ENCODE data around the gene GPR37L1.

Gene GPR37L1

GRCh38 chr1:202154148-202154765 is 31.5 kb downstream of the GPR37L1 start:
- no peak for DNase-seq

DNA sequence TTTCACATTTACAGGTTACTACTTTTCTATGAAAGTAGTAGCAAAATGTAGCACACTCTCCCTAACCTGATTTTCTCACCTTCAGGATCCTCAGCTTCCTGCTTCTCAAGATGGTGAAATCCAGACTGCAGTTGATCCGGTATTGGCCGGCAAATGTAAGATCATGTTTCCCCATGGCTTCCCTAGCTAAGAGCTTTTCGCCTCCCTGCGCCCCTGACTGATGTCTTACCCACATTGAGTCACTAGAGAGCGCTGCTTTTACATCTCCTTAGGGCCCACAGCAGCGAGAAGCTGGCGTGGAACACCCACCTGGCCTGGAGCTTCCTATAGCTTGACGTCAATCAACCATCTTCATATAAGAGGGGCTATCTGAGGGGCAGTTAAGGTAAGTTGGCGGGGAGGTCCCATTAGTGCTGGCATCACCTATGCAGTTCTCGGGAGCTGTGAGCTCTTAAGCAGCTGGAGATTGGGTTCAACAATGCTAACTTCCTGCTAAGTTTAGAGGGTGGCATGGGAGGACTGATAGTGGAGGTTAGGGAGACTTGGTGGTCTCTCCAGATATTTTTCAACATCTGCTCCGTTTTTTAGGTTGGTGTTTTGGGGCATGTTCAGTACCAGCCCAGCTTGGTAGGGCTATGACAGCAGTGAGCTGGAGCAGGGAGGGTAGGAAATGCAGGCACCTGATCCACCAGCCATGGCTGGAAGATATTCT is 32.2 kb downstream of the GPR37L1 start:
- DNase-seq, result peak in 16 of 58 donors; percentile 9 to 45 (median 22)

- peak in 2 of 58 donors; percentile 17 to 52 for DNase-seq
These were observed 32.8 kb downstream of the GPR37L1 start for GRCh38 chr1:202155478-202156021.

DNA sequence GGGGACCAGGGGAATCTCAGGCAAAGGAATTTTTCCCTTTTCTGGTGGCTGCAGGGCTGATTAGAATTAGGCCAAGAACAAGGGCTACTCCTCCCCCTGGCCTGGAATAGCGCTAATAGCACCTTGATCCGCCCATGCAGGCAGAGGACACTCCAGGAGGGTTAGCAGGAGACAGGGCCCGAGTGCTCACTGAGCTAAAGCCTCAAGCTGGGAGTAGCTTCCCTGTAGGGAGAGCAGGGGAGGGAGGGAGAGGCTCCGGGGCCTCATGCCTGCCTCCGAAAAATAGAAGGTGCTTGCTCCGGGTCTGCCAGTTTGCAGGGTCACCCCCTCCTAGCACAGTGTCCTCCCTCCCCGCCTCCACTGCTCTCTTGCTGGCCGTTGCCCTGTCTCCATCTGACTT is 33.9 kb downstream of the GPR37L1 start:
- DNase-seq, result no peak

DNA sequence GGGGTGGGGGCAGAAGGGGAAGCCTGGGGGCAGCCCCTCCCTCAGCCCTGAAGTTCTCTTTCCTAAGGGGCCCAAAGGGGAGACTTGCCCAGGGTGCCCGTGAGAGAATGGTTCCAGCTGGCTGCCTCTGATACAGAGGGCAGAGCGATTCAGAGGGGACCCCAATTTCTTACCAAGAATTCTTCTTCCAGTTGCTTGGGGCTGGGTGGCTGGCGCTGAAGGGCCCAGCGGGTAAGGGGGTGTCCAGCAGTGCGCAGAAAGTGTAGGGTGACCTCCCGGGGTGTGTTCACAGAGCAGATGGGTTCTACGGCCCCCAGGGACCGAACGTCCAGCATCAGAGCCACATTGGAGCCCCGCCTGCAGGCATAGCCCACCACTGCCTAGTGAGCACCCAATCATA is 35.2 kb downstream of the GPR37L1 start:
- DNase-seq, result no peak

DNA sequence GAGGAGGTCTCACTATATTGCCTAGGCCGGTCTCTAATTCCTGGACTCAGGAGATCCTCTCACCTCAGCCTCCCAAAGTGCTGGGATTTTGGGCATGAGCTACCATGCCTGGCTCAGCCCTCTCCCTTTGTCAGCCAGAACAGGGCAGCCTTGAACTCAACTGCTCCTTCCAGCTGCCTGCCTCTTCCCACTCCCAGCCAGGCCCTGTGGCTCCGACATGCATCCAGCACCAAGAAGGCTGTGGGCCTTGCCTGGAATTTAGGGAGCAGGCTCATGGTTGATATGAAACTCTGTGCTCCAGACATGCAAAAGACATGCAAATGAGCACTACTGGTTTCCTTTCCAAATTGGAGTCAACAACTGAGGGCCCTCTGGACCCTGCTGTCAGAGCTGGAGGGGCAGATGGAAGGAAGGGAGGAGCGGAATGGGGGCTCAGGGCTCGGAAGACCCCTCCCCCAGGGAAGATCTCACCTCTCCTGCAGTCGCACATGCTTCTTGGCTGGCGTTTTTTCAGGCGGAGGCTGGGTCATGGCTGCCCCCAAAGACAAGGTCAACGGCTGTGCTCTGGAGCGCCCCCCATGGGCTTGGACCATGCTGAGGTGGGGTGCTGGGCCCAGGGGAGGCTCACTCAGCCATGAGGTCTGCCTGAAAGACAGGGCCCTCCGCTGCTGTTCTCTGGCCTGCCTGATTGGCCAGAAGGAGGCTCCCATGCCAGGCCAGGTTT is 36.3 kb downstream of the GPR37L1 start:
- DNase-seq, result no peak

- DNase-seq, result no peak
These were observed 37.0 kb downstream of the GPR37L1 start for GRCh38 chr1:202159534-202160371.

DNA sequence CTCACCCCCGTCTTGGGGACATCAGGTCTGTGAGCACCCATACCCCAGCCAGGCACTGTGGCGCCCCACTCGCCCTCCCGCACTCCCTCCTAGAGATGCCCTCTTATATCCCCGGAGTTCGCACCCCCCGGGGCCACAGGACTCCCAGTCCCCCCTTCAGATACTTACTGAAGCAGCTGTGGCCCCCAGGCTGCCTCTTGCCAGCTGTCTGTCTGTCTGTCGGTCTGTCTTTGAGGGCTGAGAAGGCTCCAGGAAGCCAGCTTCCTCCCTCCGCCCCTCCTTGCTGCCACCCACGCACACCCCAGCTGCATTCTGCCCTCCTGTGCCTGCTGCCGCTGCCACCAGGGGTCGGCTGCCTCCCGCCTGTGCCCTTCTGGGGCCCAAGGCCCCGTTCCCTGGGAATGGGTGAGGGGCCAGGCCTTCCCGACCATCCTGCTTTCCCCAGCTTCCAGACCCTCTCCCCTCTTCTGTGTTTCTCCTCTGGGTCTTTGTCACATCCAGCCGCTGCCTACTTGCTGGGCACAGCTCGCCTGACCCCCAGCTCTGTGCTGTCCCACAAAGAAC is 37.7 kb downstream of the GPR37L1 start, which contains the start of gene PTPN7:
Gene PTPN7, minus strand, starts transcription at position 226 of the 564 bp plus-strand sequence. CDS start 1,200 bp downstream, outside the sequence.
- no peak for DNase-seq

DNA sequence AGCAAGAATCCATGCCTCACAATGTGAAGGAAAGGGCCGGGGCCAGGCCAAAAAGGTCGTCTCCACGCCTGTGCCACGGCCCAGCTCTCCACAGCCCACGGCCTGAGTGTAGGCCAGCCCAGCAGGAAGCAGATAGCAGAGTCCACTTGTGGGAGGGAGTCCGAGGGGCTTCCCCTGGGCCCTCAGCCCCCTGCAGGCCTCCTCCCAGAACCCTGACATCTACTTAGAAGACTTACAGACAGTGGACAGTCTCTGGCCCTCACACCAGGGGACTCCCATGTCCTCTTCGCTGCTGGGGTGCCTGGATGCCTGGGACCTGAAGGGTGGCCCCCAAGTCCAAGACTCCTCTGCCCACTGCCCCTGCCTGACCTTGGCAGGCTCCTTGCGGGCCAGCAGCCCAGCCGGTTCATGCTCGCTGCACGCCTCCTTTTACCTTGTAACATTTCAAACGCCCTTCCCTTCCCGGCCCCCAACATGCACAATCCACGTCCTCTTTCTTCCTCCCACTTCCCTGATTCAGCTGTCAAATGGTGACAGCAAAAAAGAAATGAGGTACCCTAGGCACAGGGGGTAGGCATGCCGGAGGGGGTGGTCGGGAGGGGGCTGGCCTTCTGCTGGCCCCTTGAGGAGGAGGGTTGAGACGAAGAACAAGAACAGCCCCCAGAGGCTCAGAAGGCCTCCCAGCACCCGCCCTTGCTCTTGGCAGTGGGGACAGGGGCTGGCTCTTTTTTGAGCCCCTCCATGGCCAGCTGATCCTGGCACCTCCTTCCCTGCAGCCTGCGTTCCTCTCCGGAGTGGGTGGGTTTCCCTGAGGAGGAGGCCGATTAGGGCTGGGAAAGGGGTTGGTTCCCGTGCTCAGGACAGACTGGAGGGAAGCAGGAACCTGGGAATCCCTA is 38.7 kb downstream of the GPR37L1 start:
- no peak for DNase-seq

GRCh38 chr1:202162047-202162417 is 39.3 kb downstream of the GPR37L1 start:
- DNase-seq, result no peak

DNA sequence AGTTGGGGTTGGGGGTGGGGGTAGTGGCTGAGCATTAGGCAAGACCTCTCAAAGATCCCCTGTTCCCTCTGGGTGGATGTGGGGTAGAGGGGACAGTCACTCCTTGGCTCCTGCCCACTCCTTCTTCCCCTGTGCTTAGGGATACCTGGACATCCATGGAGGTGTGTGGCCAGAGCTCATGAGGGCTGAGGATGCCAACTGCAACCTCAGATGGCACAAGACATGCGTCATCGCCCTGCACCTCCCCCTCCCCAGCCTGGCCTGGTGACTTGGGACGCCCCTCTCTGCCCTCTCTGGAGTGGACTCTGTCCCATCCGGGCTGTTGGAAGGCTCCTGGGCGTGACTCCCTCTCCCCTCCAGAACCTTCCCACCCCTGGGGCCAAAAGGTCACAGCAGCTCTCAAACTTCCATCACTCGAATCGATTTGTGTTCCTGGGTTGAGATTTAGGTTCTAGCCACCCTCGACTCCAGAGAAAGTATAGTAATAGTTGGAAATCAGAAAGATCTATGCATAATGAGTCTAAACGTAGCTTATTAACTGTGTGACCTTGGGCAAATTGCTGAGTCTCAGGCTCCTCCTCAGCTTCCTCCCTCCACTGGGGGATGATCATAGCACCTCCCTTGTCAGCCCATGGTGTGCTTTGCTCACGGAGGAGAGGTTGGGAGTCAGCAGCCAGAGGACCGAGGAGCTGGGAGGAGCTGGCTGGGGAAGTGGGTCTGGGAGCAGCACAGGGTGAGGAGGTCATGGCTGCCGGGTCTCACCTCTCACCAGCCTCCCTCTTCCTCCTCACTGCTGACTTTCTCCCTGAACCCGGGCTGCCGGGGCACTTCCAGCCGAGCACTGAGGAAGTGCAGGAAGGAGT is 39.9 kb downstream of the GPR37L1 start:
- no peak for DNase-seq

DNA sequence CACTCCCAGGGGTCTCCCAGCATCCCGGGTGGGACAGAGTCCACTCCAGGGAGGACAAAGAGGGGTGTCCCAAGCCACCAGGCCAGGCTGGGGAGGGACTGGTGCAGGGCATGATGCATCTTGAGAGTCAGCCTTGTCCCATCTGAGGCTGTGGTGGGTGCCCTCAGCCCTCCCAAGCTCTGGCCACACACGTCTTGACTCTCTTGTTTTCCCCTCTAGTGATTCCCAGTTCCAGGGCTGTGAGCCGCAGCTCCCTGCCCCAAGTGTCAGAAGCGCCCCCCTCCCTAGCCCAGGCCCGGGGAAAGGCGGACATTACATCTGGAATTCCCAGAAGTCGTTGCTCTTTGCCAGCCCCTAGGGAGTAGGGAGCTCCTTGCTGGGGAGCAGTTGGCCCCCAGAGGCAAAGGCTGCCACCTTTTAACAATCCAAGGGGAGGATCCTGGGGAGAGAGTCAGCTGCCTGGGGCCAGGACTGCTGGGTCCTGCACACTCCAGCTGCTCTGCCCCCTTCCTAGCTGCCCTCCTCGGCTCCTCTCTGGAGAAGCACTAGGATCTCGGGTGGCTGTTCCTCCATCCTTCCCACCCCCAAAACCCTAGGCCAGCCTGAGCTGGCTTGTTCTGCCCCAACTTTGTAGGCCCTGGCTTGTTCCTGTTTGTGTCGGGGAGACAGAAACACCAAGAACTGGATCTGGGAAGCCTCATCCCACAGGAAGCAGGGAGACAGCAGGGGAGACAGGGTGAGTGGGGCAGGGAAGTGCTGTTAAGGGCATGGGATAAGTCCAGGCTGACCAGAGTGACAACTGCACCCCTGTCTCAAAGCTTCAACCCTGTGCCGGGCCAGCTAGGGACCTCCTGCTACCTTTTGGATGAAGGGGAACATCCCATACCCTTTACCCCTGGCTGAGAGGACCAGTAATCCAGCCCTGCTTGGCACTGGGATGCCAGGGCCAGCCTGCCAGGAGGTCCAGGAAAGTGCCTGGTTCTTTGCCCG is 40.9 kb downstream of the GPR37L1 start:
- DNase-seq, result no peak

- DNase-seq, result no peak
These were observed 41.7 kb downstream of the GPR37L1 start for GRCh38 chr1:202164271-202165037.

DNA sequence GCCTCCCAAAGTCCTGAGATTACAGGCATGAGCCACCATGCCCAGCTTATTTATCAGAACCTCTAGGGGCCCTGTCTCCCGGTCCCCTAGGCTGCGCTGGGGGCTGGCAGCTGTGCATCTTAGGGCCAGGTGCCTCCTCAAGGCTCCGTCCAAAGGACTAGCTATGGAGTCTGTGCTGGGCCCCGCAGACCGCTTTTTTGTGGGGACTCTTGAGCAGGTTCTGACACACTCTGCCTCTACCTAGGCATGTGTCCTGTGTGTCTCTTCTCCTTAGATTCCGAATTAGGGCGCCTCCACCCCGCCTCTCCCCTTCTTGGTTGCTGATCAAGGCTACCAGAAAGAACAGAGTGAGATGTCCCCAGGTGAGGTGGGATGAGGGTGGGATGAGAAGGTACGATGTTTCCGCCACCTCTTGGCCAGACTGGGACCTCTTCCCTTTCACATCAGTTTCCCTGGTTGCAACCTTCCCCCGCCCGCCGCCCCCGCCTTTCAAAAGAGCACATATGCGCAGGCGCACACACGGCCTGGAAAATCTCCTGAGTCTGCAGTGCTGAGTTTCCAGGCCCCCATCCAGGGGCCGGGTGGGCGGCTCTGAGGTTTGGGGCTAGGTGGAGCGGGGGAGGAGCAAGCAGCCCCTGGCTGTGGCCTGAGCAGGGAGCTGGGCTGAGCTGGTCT is 42.7 kb downstream of the GPR37L1 start:
- DNase-seq, result peak in 1 of 58 donors; percentile 50

GRCh38 chr1:202165942-202166843 is 43.5 kb downstream of the GPR37L1 start:
- no peak for DNase-seq

Measured in anterior cingulate cortex (tissue), 58 donors.